HG03457 (cell line): ENCODE measurements around the gene COL18A1.
"Not testable (repeated sequence)": the region's sequence is repeated elsewhere in the genome, so short reads cannot be mapped to it uniquely, and the experiment has no call there.

Source experiments
- ATAC-seq: cut with Tn5 transposase; IDR thresholded peaks from one replicate; pipeline ENCODE4 v1.9.1; 2021; ENCODE audit warnings: moderate number of reproducible peaks; ENCODE audit not compliant: unreplicated experiment

COL18A1 gene

DNA sequence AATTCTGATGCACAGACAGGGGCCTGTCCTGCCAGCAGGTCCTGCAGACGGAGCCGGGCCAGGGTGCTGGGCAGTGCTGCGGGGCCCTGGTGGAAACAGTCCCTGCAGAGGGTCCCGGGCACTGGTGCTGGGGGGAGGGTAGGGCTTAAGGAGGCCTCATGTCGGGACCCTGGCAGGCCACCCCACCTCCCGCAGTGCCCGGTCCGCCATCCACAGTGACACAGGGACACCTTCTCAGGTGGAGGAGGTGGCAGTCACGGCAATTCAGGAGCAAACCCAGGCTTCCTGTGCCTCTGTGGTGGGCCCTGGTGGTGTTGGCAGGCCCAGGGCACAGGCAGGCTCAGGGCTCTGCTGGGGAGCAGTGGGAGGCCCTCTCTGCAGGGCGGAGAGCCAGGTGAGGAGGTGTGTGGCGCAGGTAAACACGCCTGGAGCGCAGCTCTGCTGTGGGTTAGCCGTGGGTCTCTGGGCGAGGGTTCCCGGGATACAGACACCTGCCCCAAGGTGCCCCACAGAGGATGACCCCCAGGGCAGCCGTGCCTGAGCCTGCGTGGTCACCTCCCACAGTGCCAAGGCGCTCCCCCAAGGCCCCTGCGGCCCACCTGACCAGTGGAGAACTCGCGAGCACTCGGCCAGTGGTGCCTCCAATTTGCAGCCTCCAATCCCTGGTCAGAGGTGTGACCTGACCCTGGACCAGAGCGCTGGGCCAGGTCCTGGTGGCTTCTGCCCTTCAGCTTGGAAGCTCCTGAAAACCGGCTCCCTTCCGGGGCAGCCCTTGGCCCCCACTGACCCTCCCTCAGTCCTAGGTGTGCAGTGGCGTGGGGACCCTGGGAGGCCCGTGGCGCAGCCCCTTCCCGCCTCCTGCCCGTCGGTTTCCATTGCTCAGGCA lies 19.2 kb downstream of the COL18A1 start:
- ATAC-seq, result no peak

GRCh38 chr21:45424854-45425795 lies 20.2 kb downstream of the COL18A1 start:
- no peak for ATAC-seq

DNA sequence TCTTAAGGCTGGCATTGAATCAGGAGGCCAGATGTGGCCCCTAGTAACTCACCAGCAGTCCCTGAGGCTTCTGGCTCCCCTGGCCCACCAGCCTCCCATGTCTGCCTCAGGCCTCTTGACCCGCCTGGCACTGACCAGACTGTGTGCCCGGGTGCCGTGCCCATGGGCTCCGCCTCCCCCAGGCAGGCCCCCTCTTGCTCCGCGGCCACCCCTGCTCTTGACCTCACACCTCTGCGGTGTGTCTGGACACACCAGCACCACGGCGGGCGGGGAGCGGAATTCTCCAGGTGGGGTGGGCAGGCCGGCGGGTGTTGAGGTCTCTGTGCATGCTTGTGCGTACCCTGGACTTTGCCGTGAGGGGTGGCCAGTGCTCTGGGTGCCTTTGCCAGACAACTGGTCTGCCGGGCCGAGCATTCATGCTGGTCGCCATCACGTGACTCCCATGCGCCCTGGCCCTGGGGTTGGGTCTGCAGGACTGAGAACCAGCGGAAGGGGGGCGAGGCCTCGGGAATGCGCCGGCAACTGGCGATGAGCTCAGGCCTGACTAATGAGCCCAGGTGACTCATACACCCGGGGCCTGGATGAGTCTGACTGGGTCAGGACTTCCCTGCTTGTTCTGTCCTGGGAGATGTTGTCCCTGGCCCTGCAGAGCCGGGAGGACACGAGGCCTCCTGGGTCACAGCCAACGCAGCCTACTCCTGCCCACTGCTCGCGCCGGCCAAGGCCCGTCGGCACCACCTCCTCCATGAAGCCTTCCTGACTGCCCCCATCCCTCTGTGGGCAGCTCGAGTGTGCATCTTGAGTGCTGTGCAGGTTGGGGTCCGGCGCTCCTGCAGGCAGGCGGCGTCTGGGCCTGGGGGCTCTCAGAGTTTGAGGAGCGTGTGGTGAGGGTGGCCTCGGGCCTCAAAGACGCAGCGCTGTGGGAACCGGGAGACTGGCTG lies 22.6 kb downstream of the COL18A1 start:
- ATAC-seq, result no peak

GRCh38 chr21:45428534-45428933 lies 23.6 kb downstream of the COL18A1 start:
- ATAC-seq, result no peak

DNA sequence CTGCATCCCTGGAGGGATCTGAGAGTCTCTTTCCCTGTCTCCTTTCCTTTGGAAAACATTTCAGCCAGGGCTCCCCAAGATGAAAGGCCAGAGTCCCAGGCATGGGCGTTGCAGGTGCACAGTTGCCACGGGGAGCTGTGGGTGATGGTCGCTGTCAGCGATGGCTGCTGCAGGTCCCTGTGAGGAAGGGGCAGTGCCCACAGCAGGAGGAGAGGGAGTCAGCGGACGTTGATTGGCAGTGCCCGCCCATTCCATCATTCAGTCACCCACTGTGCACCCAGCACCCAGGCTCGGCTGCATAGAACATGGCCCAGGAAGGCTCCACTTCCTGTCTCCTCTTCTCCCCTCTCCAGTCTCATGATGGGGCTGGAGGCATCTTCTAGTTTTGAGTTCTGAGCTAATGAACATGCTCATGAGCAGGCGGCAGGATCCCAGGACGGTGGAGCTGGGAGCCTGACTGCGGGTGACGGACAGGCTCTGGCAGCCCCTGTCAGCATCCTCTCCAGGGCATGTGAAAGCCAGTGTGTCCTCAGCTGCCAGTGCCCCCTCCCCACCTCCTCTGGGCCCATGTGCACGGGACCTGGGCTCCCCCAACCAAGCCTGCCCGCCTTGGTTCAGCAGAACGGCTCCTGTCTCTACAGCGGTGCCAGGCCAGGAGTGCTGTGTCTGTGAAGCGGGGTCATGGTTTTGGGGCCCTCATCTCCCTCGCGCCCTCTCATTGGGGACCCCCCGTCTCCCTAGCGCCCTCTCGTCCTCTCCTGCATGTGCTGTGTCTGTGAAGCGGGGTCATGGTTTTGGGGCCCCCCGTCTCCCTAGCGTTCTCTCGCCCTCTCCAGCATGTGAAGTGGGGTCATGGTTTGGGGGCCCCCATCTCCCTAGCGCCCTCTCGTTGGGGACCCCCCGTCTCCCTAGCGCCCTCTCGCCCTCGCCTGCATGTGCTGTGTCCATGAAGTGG lies 24.5 kb downstream of the COL18A1 start:
- no peak for ATAC-seq

DNA sequence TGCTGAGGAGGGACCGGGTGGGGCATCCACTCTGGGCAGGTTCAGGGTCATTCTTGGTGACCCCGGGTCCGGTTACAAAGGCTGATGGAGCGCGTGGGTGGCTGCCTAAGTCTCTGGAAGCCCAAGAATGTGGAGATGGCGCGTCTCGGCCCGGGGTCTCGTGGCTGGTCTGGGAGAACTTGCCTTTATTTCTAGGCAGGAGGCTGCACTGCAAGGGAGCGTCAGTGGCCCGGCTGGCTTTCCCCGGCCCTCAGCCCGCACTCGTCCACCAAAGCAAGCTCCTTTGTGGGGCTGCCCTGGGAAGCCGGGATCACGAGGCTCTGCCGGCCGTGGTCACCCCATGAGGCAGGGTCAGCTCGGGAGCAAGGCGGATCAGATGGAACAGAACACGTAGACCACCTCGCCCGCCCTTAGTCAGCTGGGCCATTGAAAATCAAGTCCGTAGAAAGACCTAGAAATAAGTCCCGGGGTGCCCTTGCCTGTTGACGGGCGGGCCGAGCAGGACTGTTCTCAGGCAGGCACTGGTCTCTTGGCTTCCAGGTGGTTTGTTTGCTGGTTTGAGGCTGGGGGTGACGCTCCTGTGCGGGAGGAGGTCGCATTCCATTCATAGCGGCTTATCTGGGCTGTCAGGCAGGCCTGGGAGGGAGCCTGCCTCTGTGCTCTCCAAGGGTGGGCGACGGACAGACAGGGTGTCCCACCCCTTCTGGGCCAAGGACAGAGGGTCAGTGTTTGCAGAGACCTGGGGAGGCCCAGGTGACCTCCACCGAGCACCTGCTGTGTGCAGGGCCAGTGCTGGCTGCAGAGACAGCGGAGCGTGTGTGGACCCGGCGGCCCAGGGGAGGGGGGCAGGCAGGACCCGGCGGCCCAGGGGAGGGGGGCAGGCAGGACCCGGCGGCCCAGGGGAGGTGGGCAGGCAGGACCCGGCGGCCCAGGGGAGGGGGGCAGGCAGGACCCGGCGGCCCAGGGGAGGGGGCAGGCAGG lies 25.8 kb downstream of the COL18A1 start:
- ATAC-seq, result no peak

GRCh38 chr21:45431781-45432572 lies 27.0 kb downstream of the COL18A1 start:
- no peak for ATAC-seq

GRCh38 chr21:45432575-45433255 lies 27.8 kb downstream of the COL18A1 start:
- ATAC-seq, result no peak

- no peak for ATAC-seq
Observed at GRCh38 chr21:45433301-45433700, 28.3 kb downstream of the COL18A1 start.

GRCh38 chr21:45433911-45434644 lies 29.1 kb downstream of the COL18A1 start:
- no peak for ATAC-seq

- no peak for ATAC-seq
Observed at GRCh38 chr21:45434645-45435217, 29.8 kb downstream of the COL18A1 start.

DNA sequence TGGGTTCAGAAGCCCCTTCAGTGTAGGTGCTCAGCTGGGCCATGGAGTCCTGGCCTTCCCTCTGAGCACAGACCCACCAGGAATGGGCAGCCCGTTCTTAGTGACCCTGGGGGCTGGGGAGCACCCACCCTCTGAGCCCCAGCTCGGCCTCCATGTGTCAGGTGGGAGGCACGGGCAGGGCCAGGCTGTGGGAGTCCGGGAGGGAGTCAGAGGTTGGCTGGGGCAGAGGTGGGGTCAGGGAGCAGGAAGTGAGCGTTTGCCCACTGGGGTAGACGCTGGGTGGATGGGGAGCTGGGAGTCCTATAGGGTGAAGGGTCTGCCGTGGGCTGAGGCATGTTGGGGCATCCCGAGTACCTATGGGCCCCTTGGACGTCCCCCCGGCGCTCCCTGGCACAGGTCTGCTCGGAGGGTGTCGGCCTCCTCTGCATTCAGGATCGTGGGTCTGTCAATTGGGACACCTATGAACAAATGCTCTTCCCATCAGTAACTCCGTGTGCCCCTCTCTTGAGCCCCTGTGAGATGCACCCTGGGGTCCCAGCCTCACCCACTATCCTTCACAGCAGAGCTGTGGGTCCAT lies 30.5 kb downstream of the COL18A1 start:
- no peak for ATAC-seq

DNA sequence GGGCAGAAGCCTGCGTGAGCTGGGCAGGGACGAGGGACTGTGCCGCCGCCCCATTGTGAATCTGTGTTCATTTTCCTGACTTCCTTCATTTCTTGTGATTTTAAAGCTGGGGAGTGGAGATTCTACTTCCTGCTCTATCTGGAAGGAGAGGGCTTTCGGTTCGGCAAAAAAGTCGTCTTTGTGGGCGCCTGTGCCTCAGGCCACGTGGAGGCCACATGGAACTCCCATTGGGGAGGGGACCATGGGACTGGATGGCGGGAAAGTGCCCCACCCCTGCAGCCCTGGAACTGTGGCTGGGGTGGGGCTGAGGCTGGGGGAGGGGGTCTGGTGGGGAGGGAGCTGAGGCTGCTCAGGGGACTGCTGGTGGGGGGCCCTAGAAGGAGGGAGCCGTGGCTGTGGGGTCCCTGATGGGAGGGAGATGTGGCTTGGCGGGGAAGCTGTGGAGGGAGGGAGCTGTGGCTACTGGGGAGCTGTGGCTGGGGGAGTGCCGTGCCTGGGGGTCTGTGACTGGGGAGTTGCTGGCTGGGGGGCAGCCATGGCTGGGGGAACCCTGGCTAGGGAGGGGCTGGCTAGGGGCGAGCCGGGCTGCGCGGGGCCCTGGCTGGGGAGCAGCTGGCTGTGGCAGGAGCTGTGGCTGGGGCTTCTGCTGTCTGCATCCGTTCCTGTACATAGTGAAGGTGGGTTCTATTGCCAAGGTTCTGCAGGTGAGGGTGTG lies 31.5 kb downstream of the COL18A1 start:
- no peak for ATAC-seq

DNA sequence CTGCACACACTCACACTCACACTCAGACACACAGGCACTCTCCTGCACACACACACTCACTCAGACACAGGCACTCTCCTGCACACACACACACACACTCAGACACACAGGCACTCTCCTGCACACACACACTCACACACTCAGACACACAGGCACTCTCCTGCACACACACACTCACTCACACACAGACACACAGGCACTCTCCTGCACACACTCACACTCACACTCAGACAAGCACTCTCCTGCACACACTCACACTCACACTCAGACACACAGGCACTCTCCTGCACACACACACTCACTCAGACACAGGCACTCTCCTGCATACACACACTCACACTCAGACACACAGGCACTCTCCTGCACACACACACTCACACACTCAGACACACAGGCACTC lies 32.9 kb downstream of the COL18A1 start:
- ATAC-seq, result not testable (repeated sequence)
